KMS-11 (cell line): ENCODE data around the gene PHTF1.

Source experiments
- H2AFZ ChIP-seq: fragments of 200-600 bp; sonication (generic); 2 replicates; pipeline ENCODE4 v1.6.1; 2016; ENCODE audit warnings: antibody characterized with exemption, mixed run types, low read depth
- H3K27ac ChIP-seq: fragments of 200-600 bp; sonication (generic); 2 replicates; pipeline ENCODE4 v1.6.1; 2016; ENCODE audit warnings: mild to moderate bottlenecking, mixed run types
- H3K27me3 ChIP-seq: fragments of 200-600 bp; sonication (generic); 2 replicates; pipeline ENCODE4 v1.6.1; 2017; ENCODE audit warnings: mild to moderate bottlenecking, low read depth, mixed run types, moderate library complexity; ENCODE audit not compliant: insufficient read depth
- H3K36me3 ChIP-seq: fragments of 200-600 bp; sonication (generic); 2 replicates; pipeline ENCODE4 v1.6.1; 2017; ENCODE audit warnings: mild to moderate bottlenecking, mixed run types; ENCODE audit not compliant: insufficient read depth
- H3K4me1 ChIP-seq: fragments of 200-600 bp; sonication (generic); 2 replicates; pipeline ENCODE4 v1.6.1; 2016; ENCODE audit warnings: mild to moderate bottlenecking, low read depth, mixed run types; ENCODE audit not compliant: poor library complexity, severe bottlenecking
- H3K4me2 ChIP-seq: fragments of 200-600 bp; sonication (generic); 2 replicates; pipeline ENCODE4 v1.7.0; 2016; ENCODE audit warnings: mild to moderate bottlenecking, mixed run types
- H3K4me3 ChIP-seq: fragments of 200-600 bp; sonication (generic); IDR thresholded peaks from 2 replicates; pipeline ENCODE4 v1.6.1; 2017; ENCODE audit warnings: low read depth, low read length, mixed read lengths; ENCODE audit not compliant: insufficient read depth
- H3K79me2 ChIP-seq: fragments of 200-600 bp; sonication (generic); 2 replicates; pipeline ENCODE4 v1.6.1; 2016; ENCODE audit warnings: low read depth, mixed run types; ENCODE audit not compliant: insufficient read depth
- H3K9ac ChIP-seq: fragments of 200-600 bp; sonication (generic); 2 replicates; pipeline ENCODE4 v1.6.1; 2016; ENCODE audit warnings: mild to moderate bottlenecking, mixed run types
- H4K20me1 ChIP-seq: fragments of 200-600 bp; sonication (generic); 2 replicates; pipeline ENCODE4 v1.6.1; 2016; ENCODE audit warnings: mild to moderate bottlenecking, mixed run types; ENCODE audit not compliant: insufficient read depth
- TF ChIP-seq, protein P1 (sequence below): fragments of 200-600 bp; sonication (generic); conservative IDR thresholded peaks from 2 replicates; pipeline ENCODE4 v1.6.1; 2017; ENCODE audit warnings: low read depth, mild to moderate bottlenecking, antibody characterized with exemption, low read length, moderate library complexity, mixed read lengths

Gene PHTF1

DNA sequence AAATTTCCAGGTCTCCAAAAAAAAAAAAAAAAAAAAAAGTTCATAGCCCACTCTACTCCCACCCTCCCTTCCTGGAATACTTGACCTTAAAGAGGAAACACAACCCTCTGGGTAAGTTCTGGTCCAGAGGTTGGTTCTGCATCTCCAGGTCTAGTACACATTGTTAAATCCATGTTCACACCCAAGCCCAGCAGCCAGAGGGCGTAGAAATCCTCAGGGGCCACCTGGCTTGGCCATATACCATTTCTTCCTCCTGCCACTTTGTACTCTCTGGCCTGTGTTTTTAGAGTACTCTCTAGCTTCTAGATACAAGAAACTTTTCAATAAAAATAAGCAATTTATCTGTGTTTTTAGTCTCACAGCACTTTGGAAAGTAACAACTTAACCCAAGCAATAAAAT is 89.3 kb downstream of the PHTF1 start:
- no peak overlapping the region for H2AFZ ChIP-seq
- H3K4me3 ChIP-seq, result no peak overlapping the region
- no peaks in the 10 kb centered on the region for H4K20me1 ChIP-seq
- no peaks in the 10 kb centered on the region for H3K27me3 ChIP-seq
- H3K4me2 ChIP-seq, result no peak overlapping the region
- no peaks in the 10 kb centered on the region for H3K36me3 ChIP-seq
- H3K9ac ChIP-seq, result no peak overlapping the region
- H3K27ac ChIP-seq, result no peak overlapping the region
- H3K79me2 ChIP-seq, result no peaks in the 10 kb centered on the region
- H3K4me1 ChIP-seq, result peaks cover 8% of the 10 kb centered on the region
- TF ChIP-seq, protein P1, sequence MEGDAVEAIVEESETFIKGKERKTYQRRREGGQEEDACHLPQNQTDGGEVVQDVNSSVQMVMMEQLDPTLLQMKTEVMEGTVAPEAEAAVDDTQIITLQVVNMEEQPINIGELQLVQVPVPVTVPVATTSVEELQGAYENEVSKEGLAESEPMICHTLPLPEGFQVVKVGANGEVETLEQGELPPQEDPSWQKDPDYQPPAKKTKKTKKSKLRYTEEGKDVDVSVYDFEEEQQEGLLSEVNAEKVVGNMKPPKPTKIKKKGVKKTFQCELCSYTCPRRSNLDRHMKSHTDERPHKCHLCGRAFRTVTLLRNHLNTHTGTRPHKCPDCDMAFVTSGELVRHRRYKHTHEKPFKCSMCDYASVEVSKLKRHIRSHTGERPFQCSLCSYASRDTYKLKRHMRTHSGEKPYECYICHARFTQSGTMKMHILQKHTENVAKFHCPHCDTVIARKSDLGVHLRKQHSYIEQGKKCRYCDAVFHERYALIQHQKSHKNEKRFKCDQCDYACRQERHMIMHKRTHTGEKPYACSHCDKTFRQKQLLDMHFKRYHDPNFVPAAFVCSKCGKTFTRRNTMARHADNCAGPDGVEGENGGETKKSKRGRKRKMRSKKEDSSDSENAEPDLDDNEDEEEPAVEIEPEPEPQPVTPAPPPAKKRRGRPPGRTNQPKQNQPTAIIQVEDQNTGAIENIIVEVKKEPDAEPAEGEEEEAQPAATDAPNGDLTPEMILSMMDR, result no peak

DNA sequence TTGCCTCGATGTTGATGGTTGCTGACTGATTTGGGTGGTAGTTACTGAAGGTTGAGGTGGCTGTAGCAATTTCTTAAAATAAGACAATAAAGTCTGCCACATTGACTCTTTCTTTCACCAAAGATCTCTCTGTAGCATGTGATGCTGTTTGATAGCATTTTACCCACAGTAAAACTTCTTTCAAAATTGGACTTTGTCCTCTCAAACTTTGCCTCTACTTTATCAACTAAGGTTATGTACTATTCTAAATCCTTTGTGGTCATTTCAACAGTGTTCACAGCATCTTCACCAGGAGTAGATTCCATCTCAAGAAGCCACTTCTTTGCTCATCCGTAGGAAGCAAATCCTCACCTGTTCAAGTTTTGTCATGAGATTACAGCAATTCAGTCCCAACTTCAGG is 93.2 kb downstream of the PHTF1 start:
- Histone ChIP-seq H3K4me2 (no peak overlapping the region), H3K27me3 (no peaks in the 10 kb centered on the region), H3K79me2 (no peaks in the 10 kb centered on the region), H2AFZ (no peak overlapping the region), H3K36me3 (no peaks in the 10 kb centered on the region), H3K4me1 (no peaks in the 10 kb centered on the region), H3K27ac (no peak overlapping the region), H3K9ac (no peak overlapping the region), H3K4me3 (no peak overlapping the region), H4K20me1 (no peaks in the 10 kb centered on the region)
- TF ChIP-seq, protein P1, result no peak

DNA sequence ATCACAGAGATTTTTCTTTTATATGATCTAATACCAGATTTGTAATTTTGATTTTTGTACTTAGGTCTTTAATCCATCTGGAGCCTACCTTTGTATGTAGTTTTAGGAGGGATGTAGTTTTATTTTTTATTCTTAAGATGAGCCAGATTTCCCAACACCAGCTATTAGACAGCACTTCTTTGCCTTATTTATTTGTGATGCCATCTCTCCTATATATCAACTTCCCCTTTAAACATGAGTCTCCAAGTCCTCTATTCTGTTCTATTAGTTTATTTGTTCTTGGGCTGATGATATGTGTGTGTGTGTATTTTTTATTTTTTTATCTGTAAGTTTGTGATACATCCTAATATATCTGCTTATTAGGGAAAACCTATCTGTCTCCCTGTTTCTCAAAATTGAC is 94.2 kb downstream of the PHTF1 start:
- Histone ChIP-seq H3K4me2 (no peak overlapping the region), H3K79me2 (no peaks in the 10 kb centered on the region), H3K4me1 (no peaks in the 10 kb centered on the region), H3K36me3 (no peaks in the 10 kb centered on the region), H3K4me3 (no peak overlapping the region), H3K27me3 (no peaks in the 10 kb centered on the region), H3K9ac (no peak overlapping the region), H4K20me1 (no peaks in the 10 kb centered on the region), H2AFZ (no peak overlapping the region), H3K27ac (no peak overlapping the region)
- TF ChIP-seq, protein P1, result no peak

DNA sequence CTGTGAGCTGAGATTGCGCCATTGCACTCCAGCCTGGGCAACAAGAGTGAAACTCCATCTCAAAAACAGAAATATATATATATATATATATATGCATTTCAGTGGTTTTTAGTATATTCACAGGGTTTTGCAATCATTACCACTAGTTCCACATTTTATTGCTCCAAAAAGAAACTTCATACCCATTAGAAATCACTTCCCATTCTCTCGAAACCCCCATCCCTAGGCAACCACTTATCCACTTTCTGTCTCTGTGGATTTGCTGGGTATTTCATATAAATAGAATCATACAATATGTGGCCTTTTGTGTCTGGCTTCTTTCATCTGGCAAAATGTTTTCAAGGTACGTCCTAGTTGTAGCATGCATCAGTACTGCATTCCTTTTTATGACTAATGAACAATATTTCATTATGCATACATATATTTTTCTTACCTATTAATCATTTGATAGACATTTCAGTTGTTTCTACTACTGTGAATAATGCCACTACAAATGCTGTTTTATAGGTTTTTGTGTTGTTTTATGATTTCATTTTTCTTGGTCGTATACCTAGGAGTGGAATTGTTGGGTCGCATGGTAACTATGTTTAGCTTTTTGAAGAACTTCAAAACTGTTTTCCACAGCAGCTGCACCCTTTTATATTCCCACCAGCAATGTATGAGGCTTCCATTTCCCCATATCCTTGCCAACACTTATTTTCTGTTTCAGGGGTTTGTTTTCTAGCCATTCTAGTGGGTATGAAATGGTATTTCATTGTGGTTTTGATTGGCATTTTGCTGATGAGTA is 95.9 kb downstream of the PHTF1 start:
- H3K4me2 ChIP-seq, result no peak overlapping the region
- H3K4me3 ChIP-seq, result no peak overlapping the region
- no peaks in the 10 kb centered on the region for H3K79me2 ChIP-seq
- no peak overlapping the region for H3K9ac ChIP-seq
- no peaks in the 10 kb centered on the region for H3K36me3 ChIP-seq
- TF ChIP-seq, protein P1, result no peak
- H2AFZ ChIP-seq, result no peak overlapping the region
- no peak overlapping the region for H3K27ac ChIP-seq
- no peaks in the 10 kb centered on the region for H3K27me3 ChIP-seq
- H3K4me1 ChIP-seq, result no peaks in the 10 kb centered on the region
- no peaks in the 10 kb centered on the region for H4K20me1 ChIP-seq
